Measurements from ENCODE around the gene ABCD2. TPM values are rescaled to one million over a fixed set of nuclear protein-coding genes. Genes with fewer than 3 reads are reported as not detected.

The ABCD2 gene
- total and polyA plus RNA-seq, 2 of the 4 experiments (the other 2 are of a cell fraction), result not detected

Small RNAs within 50 kb of the gene (microRNA-seq; reads per million reads assigned to microRNA genes)
- not detected for gene AC121334.2 (ENCODE audit: insufficient read depth, insufficient read length)

Small RNAs within 50 kb of the gene (small RNA-seq; reads per million reads assigned to genes)
- 0 reads per million in 5 experiments for gene AC121334.2

Other genes starting within 250 kb of the ABCD2 start
- 1.1 TPM in 2 replicates for gene KIF21A, start 176.7 kb downstream of the ABCD2 start, total RNA-seq (2012; rRNA removed)
- gene KIF21A, start 176.7 kb downstream of the ABCD2 start, polyA plus RNA-seq (2012; rRNA removed), result 0.34 and 0.38 TPM in 2 replicates